NCI-H345 (cell line): Measurements from ENCODE around the gene RESP18.

Experiments
- DNase-seq: peaks from one replicate; lab custom pipeline; 2025; lab: John Stamatoyannopoulos, UW

The RESP18 gene

GRCh38 chr2:219332542-219332941 lies at the start of gene RESP18:
TSS of gene RESP18 (minus strand) at chr2:219332744.
- no peak for DNase-seq

GRCh38 chr2:219381448-219381847 lies 48.9 kb upstream of the RESP18 start:
- DNase-seq: no peak

- DNase-seq: no peak
Measured at GRCh38 chr2:219380926-219381325, 48.4 kb upstream of the RESP18 start.

- no peak for DNase-seq
Measured at GRCh38 chr2:219378163-219378851, 45.8 kb upstream of the RESP18 start.

GRCh38 chr2:219369447-219369861 lies 36.9 kb upstream of the RESP18 start:
- no peak for DNase-seq

GRCh38 chr2:219368690-219369191 lies 36.2 kb upstream of the RESP18 start:
- no peak for DNase-seq

- DNase-seq: no peak
Measured at GRCh38 chr2:219362524-219363164, 30.1 kb upstream of the RESP18 start.

GRCh38 chr2:219362072-219362471 lies 29.5 kb upstream of the RESP18 start:
- DNase-seq: no peak

GRCh38 chr2:219358170-219359075 lies 25.9 kb upstream of the RESP18 start:
- DNase-seq: peak; percentile 23

- no peak for DNase-seq
Measured at GRCh38 chr2:219356834-219357233, 24.3 kb upstream of the RESP18 start.

- no peak for DNase-seq
Measured at GRCh38 chr2:219354582-219354981, 22.0 kb upstream of the RESP18 start.

GRCh38 chr2:219353129-219353528 lies 20.6 kb upstream of the RESP18 start:
- no peak for DNase-seq

- peak; percentile 61 for DNase-seq
Measured at GRCh38 chr2:219352448-219353023, 20.0 kb upstream of the RESP18 start.

- no peak for DNase-seq
Measured at GRCh38 chr2:219350710-219351221, 18.2 kb upstream of the RESP18 start.

- DNase-seq: no peak
Measured at GRCh38 chr2:219350215-219350614, 17.7 kb upstream of the RESP18 start.

- peak; percentile 78 for DNase-seq
Measured at GRCh38 chr2:219344751-219345430, 12.3 kb upstream of the RESP18 start.

GRCh38 chr2:219335373-219335786 lies 2.8 kb upstream of the RESP18 start:
- no peak for DNase-seq

- DNase-seq: no peak
Measured at GRCh38 chr2:219334076-219334475, 1.5 kb upstream of the RESP18 start.

GRCh38 chr2:219331560-219332213 lies 857 bp downstream of the RESP18 start:
- DNase-seq: no peak

GRCh38 chr2:219327719-219328118 lies 4.8 kb downstream of the RESP18 start:
- peak; percentile 37 for DNase-seq
